ENCODE data around the gene IL4.
"Not testable (repeated sequence)": the region's sequence is repeated elsewhere in the genome, so short reads cannot be mapped to it uniquely, and the experiment has no call there.

IL4 gene

DNA sequence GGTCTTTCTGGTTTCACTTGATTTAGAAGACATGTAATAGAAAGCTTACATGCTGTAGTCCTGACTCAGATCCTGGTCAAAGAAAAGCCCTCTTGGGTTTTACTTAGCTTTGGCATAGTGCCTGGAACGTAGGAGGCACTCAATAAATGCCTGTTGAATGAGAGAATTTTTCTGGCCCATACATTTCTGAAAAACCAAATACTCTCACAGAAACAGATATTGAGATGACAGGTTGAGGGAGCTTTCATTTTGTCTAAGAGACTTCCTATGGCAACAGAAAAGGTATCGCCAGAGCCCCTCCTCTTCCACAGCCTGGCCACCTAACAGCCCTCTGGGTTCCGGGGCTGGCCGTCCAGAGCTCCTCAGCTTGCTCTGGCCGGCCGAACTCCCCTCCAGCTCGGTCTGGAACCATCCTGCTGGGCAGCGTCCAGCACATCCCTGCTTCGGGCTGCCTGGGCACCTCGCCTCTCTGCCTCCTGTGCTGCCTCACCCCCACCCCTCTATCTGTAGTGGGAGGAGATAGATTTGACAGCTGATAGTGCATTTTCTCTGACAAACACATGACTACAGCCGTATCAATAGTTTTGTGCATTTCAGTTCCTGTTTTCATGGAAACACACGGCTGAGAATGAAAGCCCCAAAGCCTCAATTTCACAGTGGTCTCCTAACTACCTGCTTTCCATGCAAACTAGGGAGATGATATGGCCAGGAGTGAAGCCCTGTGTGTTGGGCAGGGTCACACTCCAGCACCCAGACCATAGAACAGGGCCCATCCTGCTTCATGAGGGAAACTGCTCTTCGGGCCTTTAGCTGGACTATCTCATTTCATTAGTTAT, 1.1 kb downstream of the IL4 start:
- no peak for DNase-seq

- DNase-seq, result no peak
Measured at GRCh38 chr5:132675936-132676689, 2.3 kb downstream of the IL4 start.

DNA sequence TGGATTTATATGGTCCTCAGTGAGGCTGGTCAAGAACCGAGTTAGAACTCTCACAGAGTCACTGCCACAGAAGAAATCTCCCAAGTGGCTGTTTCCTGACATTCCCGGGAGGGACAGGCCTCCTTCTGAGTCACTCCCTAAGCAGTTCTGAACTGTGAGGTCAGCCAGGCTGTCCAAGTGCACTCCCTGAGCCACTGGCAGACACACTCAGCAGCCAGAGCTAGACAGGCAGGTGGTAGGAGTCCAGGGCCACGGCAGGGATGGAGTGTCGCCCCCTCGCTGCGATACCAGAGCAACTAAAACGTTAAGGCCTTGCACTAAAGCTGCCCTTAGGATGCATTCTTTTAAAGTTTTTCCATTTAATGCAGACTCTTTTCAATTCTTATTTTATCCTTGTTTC, 3.4 kb downstream of the IL4 start:
- DNase-seq, result no peak

- no peak for DNase-seq
Measured at GRCh38 chr5:132677682-132678400, 4.1 kb downstream of the IL4 start.

DNA sequence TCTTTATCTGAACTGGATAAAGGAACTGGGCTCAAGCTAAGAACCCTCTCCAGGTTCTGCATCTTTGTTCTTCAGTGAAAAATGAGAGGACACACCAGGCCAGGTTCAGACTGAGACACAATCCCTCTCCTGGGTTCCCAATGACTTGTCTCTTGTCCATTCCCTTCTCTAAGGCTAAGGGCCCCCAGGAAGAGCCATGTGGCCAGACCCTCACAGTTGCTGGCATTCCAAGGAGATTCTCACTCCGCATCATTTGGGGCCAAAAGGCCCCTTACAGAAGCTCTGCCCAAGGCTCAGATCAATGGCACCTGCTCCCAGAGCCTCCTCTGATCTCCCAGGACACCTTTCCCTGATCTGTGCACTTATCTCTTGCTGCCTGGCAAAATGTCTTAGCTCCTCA, 4.9 kb downstream of the IL4 start:
- DNase-seq, result no peak

- no peak for DNase-seq
Measured at GRCh38 chr5:132679166-132679565, 5.4 kb downstream of the IL4 start.

GRCh38 chr5:132679717-132680380, 6.1 kb downstream of the IL4 start:
- DNase-seq, result no peak

- DNase-seq, result no peak
Measured at GRCh38 chr5:132680780-132681475, 7.1 kb downstream of the IL4 start.

- no peak for DNase-seq
Measured at GRCh38 chr5:132681476-132681831, 7.7 kb downstream of the IL4 start.

- no peak for DNase-seq
Measured at GRCh38 chr5:132681983-132682382, 8.2 kb downstream of the IL4 start.

DNA sequence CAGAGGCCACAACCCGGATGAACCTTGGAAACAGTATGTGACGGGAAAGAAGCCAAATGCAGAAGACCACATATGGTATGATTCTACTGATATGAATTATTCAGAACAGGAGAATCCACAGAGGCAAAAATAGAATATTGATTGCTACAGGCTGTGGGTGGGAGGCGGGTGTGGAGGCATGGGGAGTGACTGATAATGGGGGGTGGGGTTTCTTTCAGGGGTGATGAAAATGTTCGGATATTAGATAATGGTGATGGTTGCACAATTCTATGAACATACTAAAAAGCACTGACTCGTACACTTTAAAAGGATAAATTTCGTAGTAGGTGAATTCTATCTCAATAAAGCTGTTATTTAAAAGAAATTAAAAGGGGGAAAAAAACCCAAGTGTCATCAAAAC, 10.7 kb downstream of the IL4 start:
- no peak for DNase-seq

- no peak for DNase-seq
Measured at GRCh38 chr5:132684922-132685720, 11.3 kb downstream of the IL4 start.

DNA sequence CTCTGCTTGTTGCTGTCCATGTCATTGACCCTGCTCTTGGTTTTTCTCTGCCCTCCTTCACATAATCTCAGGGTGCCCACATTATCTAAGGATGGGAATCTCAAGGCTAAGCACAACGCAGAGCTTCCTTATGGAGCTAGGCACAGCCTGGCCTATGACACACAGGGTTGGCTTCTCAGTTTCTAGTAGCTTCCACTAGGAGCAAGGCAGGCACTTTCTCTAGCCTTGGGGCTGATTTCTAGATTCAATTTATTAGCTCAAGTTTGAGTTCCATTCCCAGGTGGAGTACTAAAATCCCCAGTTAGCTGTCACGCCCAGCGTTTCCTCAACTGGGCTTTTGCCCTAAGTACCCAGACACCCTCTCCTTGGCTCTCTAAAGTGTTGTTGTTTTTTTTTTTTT, 12.4 kb downstream of the IL4 start:
- DNase-seq, result no peak

DNA sequence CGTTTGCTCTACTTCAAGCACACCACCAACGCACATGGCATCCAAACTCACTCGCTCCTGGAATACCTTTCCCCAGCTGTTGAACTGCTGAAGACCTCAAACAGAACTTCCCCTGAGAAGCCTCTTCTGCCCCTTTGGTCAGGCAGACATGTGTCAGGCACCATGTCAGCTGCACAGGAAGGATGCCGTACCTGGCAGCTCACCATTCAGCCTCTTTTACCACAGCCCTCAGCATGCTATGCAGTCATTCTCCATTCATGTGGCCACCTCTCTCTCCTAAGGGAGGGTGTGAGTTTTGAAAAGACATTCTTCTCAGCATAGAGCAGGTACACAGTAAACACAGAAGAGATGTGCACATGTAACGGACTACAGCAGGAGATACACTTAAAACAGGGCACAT, 14.2 kb downstream of the IL4 start:
- no peak for DNase-seq

DNA sequence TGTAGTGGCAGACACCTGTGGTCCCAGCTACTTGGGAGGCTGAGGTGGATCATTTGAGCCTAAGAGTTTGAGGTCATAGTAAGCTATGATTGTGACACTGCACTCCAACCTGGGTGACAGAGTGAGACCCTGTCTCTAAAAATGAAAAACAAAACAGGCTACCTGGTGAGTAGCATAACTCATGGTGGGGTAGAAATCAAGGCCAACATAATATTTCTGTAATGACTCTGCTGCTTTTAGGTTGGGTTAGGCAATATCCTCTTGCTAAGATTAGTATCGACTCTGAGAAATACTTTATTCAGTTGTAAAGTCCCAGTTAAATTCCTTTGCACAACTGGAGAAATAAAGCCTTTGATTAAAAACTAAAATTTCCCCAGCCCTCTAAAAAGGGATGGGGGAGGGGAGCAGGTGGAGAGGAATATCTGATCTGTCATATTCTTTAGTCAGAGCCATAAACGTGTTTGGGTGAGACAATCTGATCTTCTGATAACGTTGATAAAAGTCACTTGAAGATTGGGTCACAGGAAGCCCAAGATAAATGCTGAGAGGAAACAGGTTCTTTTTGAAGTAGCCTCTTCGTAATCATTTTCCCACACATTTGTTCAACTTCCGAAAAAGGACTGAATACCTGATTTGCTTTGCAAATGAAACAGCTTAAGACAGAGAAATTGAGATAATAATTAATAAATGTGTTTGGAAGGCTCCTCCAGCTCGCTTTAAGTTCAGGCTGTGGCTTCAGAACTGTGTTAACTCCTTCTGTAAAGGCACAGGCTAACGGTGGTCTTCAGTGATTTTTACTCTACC, 14.9 kb downstream of the IL4 start:
- no peak for DNase-seq

GRCh38 chr5:132689513-132689912, 15.7 kb downstream of the IL4 start:
- DNase-seq, result no peak

- no peak for DNase-seq
Measured at GRCh38 chr5:132690156-132690555, 16.4 kb downstream of the IL4 start.

DNA sequence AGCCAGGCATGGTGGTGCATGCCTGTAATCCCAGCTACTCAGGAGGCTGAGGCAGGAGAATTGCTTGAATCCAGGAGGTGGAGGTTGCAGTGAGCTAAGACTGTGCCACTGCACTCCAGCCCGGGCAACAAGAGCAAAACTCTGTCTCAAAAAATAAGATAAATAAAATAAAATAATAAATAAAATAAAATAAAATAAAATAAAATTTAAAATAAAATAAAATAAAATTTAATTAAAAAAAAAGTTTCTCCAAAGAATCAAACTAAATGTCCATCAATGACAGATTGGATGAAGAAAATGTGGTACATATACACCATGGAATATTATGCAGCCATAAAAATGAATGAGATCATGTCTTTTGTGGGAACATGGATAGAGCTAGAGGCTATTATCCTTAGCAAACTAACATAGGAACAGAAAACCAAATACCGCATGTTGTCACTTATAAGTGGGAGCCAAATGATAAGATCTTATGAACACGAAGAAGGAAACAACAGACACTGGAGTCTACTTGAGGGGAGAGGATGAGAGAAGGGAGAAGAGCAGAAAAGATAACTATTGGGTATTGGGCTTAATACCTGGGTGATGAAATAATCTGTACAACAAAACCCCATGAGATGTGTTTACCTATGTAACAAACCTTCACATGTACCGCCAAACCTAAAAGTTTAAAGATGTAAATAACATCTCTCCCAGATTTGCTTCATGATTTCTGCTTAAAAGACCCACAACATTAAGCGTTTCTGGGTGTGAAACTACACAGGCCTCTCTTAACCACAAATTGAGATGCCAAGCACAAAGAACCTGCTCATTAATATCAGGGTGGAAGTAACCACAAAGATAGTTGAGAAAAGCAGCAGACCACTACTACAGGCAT, 18.2 kb downstream of the IL4 start:
- not testable (repeated sequence) for DNase-seq

DNA sequence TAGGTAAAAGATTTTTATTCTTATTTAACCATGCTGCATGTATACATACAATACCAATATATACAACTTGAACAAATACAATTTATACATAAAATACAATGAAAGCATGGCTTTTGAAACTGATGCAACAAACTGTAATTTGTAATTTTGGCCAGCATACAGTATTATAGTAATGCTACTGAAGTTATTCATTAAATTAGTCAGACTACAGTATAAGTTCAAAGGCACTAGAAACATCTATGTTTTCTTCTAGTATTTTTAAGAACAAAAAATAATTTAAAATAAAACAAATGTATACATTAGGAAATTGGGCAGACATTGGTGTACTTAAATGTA, 18.8 kb downstream of the IL4 start:
- no peak for DNase-seq

- DNase-seq, result no peak
Measured at GRCh38 chr5:132695956-132696355, 22.2 kb downstream of the IL4 start.

All from left hindlimb (tissue), 1 donor.